HEK293 (cell line): ENCODE data around the gene H3-3A.
"Not testable (repeated sequence)": the region's sequence is repeated elsewhere in the genome, so short reads cannot be mapped to it uniquely, and the experiment has no call there.

ENCODE experiments used
- CTCF ChIA-PET: fragments of 350-600 bp; formaldehyde crosslinking; extraction: SDS; loops from one replicate; lab custom pipeline; 2021; ENCODE audit warnings: antibody characterized with exemption; lab: Yijun Ruan, JAX
- POLR2A ChIA-PET: fragments of 300-600 bp; formaldehyde crosslinking; extraction: SDS; loops from one replicate; lab custom pipeline; 2020; ENCODE audit warnings: antibody characterized with exemption, inconsistent platforms; lab: Yijun Ruan, JAX
- H3K27ac ChIP-seq: fragments of 200-500 bp; sonication (Bioruptor generic); 2 replicates; pipeline ENCODE4 v1.5.1; 2014; ENCODE audit warnings: low read depth, low read length, control low read depth, inconsistent platforms; ENCODE audit errors: extremely low read depth
- H3K36me3 ChIP-seq, 2 experiments: fragments of 200-500 bp in 1 of 2; sonication (Bioruptor generic) in 1 of 2; 1 replicate in 1 of 2; 2 replicates in 1 of 2; pipeline ENCODE4 v1.5.1; 2014 to 2017; ENCODE audit warnings: inconsistent platforms in 2 of 2, low read length in 2 of 2; ENCODE audit not compliant: control insufficient read depth in 2 of 2, insufficient read depth in 1 of 2
- H3K4me1 ChIP-seq: fragments of 200-500 bp; sonication (Bioruptor generic); 2 replicates; pipeline ENCODE4 v1.5.1; 2014; ENCODE audit warnings: mild to moderate bottlenecking, low read length, inconsistent platforms; ENCODE audit not compliant: control insufficient read depth, insufficient read depth
- H3K4me3 ChIP-seq: 2 replicates; pipeline ENCODE4 v1.5.1; 2011; ENCODE audit warnings: low read depth, mild to moderate bottlenecking, control low read depth, low read length, moderate library complexity
- H3K9me3 ChIP-seq: fragments of 200-500 bp; sonication (Bioruptor generic); 2 replicates; pipeline ENCODE4 v1.5.1; 2014; ENCODE audit warnings: low read depth, low read length, inconsistent platforms; ENCODE audit not compliant: control insufficient read depth, insufficient read depth
- TCF7L2 ChIP-seq: IDR thresholded peaks from 2 replicates; pipeline ENCODE4 v1.6.1; 2011; ENCODE audit warnings: low read depth, mild to moderate bottlenecking, inconsistent platforms, low read length, moderate library complexity, borderline replicate concordance
- ZNF146 ChIP-seq: fragments of 450-650 bp; formaldehyde crosslinking; IDR thresholded peaks from 2 replicates; pipeline ENCODE4 v1.5.1; 2016; ENCODE audit warnings: missing biosample characterization, missing genetic modification characterization
- ZNF148 ChIP-seq: fragments of 450-650 bp; formaldehyde crosslinking; IDR thresholded peaks from 2 replicates; pipeline ENCODE4 v1.5.0; 2017; ENCODE audit warnings: missing biosample characterization, missing genetic modification characterization, borderline replicate concordance
- ZNF544 ChIP-seq: fragments of 450-650 bp; formaldehyde crosslinking; IDR thresholded peaks from 2 replicates; pipeline ENCODE4 v1.5.0; 2017; ENCODE audit warnings: missing biosample characterization, missing genetic modification characterization
- ZNF571 ChIP-seq: fragments of 450-650 bp; formaldehyde crosslinking; IDR thresholded peaks from 2 replicates; pipeline ENCODE4 v1.5.0; 2017; ENCODE audit warnings: missing biosample characterization, missing genetic modification characterization
- ZNF623 ChIP-seq: fragments of 450-650 bp; formaldehyde crosslinking; IDR thresholded peaks from 2 replicates; pipeline ENCODE4 v1.5.1; 2016; ENCODE audit warnings: missing biosample characterization, missing genetic modification characterization
- ZNF704 ChIP-seq: fragments of 450-650 bp; formaldehyde crosslinking; IDR thresholded peaks from 2 replicates; pipeline ENCODE4 v1.5.1; 2016; ENCODE audit warnings: missing biosample characterization, missing genetic modification characterization
- ZNF768 ChIP-seq: fragments of 450-650 bp; formaldehyde crosslinking; IDR thresholded peaks from 2 replicates; pipeline ENCODE4 v1.5.1; 2018; ENCODE audit warnings: missing biosample characterization, mild to moderate bottlenecking, missing genetic modification characterization
- TF ChIP-seq, protein P1 (sequence below): fragments of 450-650 bp; formaldehyde crosslinking; IDR thresholded peaks from 2 replicates; pipeline ENCODE4 v1.5.1; 2016; ENCODE audit warnings: missing biosample characterization, missing genetic modification characterization
- TF ChIP-seq, protein P2 (sequence below): fragments of 450-650 bp; IDR thresholded peaks from 2 replicates; pipeline ENCODE4 v1.5.1; 2018; ENCODE audit warnings: missing biosample characterization, missing genetic modification characterization
- TF ChIP-seq, protein P3 (sequence below): fragments of 450-650 bp; formaldehyde crosslinking; IDR thresholded peaks from 2 replicates; pipeline ENCODE4 v1.5.1; 2016; ENCODE audit warnings: missing biosample characterization, missing genetic modification characterization

H3-3A gene

DNA sequence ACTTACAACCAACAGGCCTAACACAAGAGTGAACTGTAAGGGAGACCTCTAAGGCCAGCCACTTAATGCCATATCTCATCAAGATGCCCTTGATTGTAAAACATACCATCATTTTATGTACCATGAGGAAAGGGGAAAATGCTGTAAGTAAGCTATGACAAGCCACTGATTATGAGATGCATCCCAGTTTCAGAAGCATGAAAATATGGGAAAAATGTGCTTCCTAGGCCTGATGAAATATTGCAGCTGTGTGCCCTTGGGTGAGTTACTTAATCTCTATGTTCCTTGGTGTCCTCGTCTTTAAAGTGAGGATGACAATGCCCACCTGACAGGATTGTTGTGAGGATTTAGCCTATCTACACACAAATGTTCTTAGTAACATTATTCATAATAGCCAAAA is 28.9 kb downstream of the H3-3A start:
- peaks cover 0 to 6% of the 10 kb centered on the region in 2 experiments; a peak in 1 of 3 replicates for H3K36me3 ChIP-seq
- H3K27ac ChIP-seq, result no peak overlapping the region
- H3K9me3 ChIP-seq, result no peaks in the 10 kb centered on the region
- no peak overlapping the region for H3K4me3 ChIP-seq
- no peaks in the 10 kb centered on the region for H3K4me1 ChIP-seq
- 0 out of 2 replicates have a peak, but pooled peaks have one; percentile 16 for TF ChIP-seq ZNF768 (tag by site-specific recombination)
- no peak for TF ChIP-seq ZNF148 (tag by site-specific recombination)
- TF ChIP-seq, all 188 proteins: peak for 1
- CTCF ChIA-PET, result interaction anchor here (0.6 to 2.0 kb wide), 2 partner anchors 19 to 27 kb away, joined by 3 to 10 read pairs; no protein-coding TSS in a partner anchor
- POLR2A ChIA-PET, result interaction anchor here (0.6 to 3.4 kb wide), 2 partner anchors 29 to 111 kb away, joined by 3 to 14 read pairs; partner anchors contain the start of gene H3-3A

DNA sequence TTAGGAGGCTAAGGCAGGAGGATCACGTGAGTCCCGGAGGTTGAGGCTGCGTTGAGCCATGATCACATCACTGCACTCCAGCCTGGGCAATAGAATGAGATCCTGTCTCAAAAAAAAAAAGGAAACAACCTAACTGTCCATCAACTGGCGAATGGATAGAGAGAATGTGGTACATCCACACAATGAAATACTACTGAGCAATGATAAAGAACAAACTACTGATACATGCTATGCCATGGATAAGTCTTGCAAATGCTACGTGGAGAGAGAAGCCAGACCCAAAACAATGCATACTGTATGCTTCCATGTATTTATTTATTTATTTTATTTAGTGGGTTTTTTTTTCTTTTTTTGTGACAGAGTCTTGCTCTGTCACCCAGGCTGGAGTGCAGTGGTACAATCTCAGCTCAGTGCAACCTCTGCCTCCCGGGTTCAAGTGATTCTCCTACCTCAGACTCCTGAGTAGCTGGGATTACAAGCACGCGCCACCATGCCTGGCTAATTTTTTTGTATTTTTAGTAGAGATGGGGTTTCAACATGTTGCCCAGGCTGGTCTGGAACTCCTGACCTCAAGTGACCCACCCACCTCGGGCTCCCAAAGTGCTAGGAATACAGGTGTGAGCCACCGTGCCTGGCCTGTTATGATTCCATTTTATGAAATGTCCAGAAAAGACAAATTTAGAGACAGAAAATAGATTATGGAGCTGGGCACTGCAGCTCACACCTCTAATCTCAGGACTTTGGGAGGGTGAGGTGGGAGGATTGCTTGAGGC is 29.7 kb downstream of the H3-3A start:
- H3K4me3 ChIP-seq, H3K9me3 ChIP-seq, H3K27ac ChIP-seq, H3K36me3 ChIP-seq, H3K4me1 ChIP-seq: not testable (repeated sequence)
- POLR2A ChIA-PET, result interaction anchor here (0.6 to 1.3 kb wide), 2 partner anchors 9 to 112 kb away, joined by 3 to 4 read pairs; no protein-coding TSS in a partner anchor
- peak; percentile 92 for TF ChIP-seq ZNF146
- TF ChIP-seq, protein P1, sequence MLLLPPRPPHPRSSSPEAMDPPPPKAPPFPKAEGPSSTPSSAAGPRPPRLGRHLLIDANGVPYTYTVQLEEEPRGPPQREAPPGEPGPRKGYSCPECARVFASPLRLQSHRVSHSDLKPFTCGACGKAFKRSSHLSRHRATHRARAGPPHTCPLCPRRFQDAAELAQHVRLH, result peak; percentile 80; the same call in 1 of the 2 replicates
- CTCF ChIA-PET, result interaction anchor here (0.6 to 2.0 kb wide), 3 partner anchors 18 to 33 kb away, joined by 3 to 14 read pairs (median 4); no protein-coding TSS in a partner anchor

DNA sequence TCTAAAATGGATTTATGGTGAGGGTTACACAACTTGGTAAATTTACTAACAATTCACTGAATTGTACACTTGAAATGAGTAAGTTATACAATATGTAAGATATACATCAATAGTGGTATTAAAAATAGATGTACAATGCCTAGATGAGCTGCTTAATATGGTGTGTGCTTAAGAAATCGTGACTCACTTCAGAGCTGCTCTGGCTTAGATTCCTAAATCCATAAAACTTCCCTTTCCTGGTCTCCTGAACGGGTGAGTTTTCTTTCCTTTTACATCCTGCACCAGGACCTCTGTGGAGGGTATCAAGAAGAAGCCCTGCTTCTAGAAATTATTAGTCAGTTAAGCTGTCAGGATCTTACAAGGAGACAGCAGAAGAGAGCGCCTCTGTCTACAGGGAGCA is 30.4 kb downstream of the H3-3A start:
- Histone ChIP-seq H3K4me3 (no peak overlapping the region), H3K9me3 (no peaks in the 10 kb centered on the region), H3K4me1 (no peaks in the 10 kb centered on the region), H3K36me3 (peaks cover 0 to 6% of the 10 kb centered on the region in 2 experiments; a peak in 1 of 3 replicates), H3K27ac (no peak overlapping the region)
- no peak for TF ChIP-seq ZNF704 (tag by site-specific recombination)
- TF ChIP-seq, protein P2, sequence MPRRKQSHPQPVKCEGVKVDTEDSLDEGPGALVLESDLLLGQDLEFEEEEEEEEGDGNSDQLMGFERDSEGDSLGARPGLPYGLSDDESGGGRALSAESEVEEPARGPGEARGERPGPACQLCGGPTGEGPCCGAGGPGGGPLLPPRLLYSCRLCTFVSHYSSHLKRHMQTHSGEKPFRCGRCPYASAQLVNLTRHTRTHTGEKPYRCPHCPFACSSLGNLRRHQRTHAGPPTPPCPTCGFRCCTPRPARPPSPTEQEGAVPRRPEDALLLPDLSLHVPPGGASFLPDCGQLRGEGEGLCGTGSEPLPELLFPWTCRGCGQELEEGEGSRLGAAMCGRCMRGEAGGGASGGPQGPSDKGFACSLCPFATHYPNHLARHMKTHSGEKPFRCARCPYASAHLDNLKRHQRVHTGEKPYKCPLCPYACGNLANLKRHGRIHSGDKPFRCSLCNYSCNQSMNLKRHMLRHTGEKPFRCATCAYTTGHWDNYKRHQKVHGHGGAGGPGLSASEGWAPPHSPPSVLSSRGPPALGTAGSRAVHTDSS, result no peak
- no peak for TF ChIP-seq ZNF544 (tag by site-specific recombination)
- TF ChIP-seq ZNF623, result no peak
- TF ChIP-seq TCF7L2, result no peak
- TF ChIP-seq, protein P3, sequence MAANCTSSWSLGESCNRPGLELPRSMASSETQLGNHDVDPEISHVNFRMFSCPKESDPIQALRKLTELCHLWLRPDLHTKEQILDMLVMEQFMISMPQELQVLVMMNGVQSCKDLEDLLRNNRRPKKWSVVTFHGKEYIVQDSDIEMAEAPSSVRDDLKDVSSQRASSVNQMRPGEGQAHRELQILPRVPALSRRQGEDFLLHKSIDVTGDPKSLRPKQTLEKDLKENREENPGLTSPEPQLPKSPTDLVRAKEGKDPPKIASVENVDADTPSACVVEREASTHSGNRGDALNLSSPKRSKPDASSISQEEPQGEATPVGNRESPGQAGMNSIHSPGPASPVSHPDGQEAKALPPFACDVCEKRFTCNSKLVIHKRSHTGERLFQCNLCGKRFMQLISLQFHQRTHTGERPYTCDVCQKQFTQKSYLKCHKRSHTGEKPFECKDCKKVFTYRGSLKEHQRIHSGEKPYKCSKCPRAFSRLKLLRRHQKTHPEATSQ (tag by site-specific recombination), result no peak
- TF ChIP-seq ZNF571, result no peak
- POLR2A ChIA-PET, result interaction anchor here (1.3 to 1.4 kb wide), 2 partner anchors 10 to 28 kb away, joined by 4 read pairs; no protein-coding TSS in a partner anchor
- CTCF ChIA-PET, result interaction anchor here (0.6 to 2.0 kb wide), 4 partner anchors 19 to 1365 kb away, joined by 3 to 14 read pairs (median 4); no protein-coding TSS in a partner anchor
